Measurements from ENCODE around the gene ARMC10. TPM values are rescaled to one million over a fixed set of nuclear protein-coding genes. Genes with fewer than 3 reads are reported as not detected.
"Not testable (repeated sequence)": the region's sequence is repeated elsewhere in the genome, so short reads cannot be mapped to it uniquely, and the experiment has no call there.

Gene ARMC10
- total RNA-seq, 1 experiment from 2014 or later: 23.3 TPM

GRCh38 chr7:103076764-103077163 is 1.8 kb downstream of the ARMC10 start:
- no peak overlapping the region for H3K27ac ChIP-seq (ENCODE audit: low read length)
- H3K4me1 ChIP-seq (ENCODE audit: insufficient read depth, low read length): peaks cover 12% of the 10 kb centered on the region; the same call in 1 of the 2 replicates
- H3K9me3 ChIP-seq (ENCODE audit: low read length): no peaks in the 10 kb centered on the region
- ATAC-seq (no peak), DNase-seq (no peak)
- H3K4me3 ChIP-seq (ENCODE audit: low read length): no peak overlapping the region
- intact Hi-C loops (cut with micrococcal nuclease): no loop called here
- no peak for TF ChIP-seq CTCF (conservative IDR thresholded peaks at IDR 0.05; ENCODE audit: low read depth, low read length)
- TF ChIP-seq EZH2 (IDR thresholded peaks at IDR 0.05; ENCODE audit: low read length, unreplicated experiment): no peak
- TF ChIP-seq EZH2phosphoT487 (IDR thresholded peaks at IDR 0.05; ENCODE audit: borderline replicate concordance, low read length): no peak
- peak overlapping the region; percentile 90; the same call in 1 of the 2 replicates for H3K4me2 ChIP-seq (ENCODE audit: low read length)
- H2AFZ ChIP-seq (ENCODE audit: low read length): no peak overlapping the region
- H3K27me3 ChIP-seq (ENCODE audit: low read length): no peaks in the 10 kb centered on the region
- ChIA-PET POLR2A (ENCODE audit: unreplicated experiment) (no interaction called here), CTCF (no interaction called here)
- no peaks in the 10 kb centered on the region; the same call in 1 of the 2 replicates for H3K36me3 ChIP-seq (ENCODE audit: low read depth, low read length)
- no TSS peak for BruUV-seq (replicated peaks)
- peaks cover 55% of the 10 kb centered on the region for H3K79me2 ChIP-seq (ENCODE audit: low read length)
- H3K9me2 ChIP-seq (replicated peaks; ENCODE audit: low read length): no peaks in the 10 kb centered on the region
- H3F3A ChIP-seq (ENCODE audit: low read length, unreplicated experiment): no peaks in the 10 kb centered on the region
- H3K9ac ChIP-seq (ENCODE audit: low read length): no peak overlapping the region
- H4K20me1 ChIP-seq (ENCODE audit: low read length): no peaks in the 10 kb centered on the region

DNA sequence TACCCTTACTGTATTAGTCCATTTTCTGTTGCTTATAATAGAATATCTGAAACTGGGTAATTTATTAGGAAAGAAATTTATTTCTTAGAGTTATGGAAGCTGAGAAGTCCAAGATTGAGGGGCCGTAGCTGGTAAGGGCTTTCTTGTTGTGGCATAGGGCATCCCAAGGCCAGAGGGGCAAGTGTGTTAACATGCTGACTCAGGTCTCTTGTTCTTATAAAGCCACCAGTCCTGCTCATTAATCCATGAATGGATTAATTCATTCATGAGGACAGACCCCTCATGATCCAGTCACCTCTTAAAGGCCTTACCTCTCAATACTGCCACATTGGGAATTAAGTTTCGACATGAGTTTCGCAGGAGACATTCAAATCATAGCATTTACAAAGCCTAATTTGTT is 2.4 kb downstream of the ARMC10 start:
- H3K79me2 ChIP-seq (ENCODE audit: low read length): peaks cover 55% of the 10 kb centered on the region
- no peak overlapping the region for H3K27ac ChIP-seq (ENCODE audit: low read length)
- intact Hi-C loops (cut with micrococcal nuclease): no loop called here
- H3K27me3 ChIP-seq (ENCODE audit: low read length): no peaks in the 10 kb centered on the region
- H3K9me3 ChIP-seq (ENCODE audit: low read length): no peaks in the 10 kb centered on the region
- 0 out of 2 replicates have a peak overlapping the region, but pooled peaks have one; percentile 90 for H3K4me2 ChIP-seq (ENCODE audit: low read length)
- no peak for ATAC-seq
- no peaks in the 10 kb centered on the region for H3K9me2 ChIP-seq (replicated peaks; ENCODE audit: low read length)
- H3K4me3 ChIP-seq (ENCODE audit: low read length): no peak overlapping the region
- no peaks in the 10 kb centered on the region for H3F3A ChIP-seq (ENCODE audit: low read length, unreplicated experiment)
- CTCF ChIA-PET: no interaction called here
- POLR2A ChIA-PET (ENCODE audit: unreplicated experiment): no interaction called here
- no peaks in the 10 kb centered on the region for H4K20me1 ChIP-seq (ENCODE audit: low read length)
- H3K36me3 ChIP-seq (ENCODE audit: low read depth, low read length): no peaks in the 10 kb centered on the region; the same call in 1 of the 2 replicates
- H3K4me1 ChIP-seq (ENCODE audit: insufficient read depth, low read length): peaks cover 12% of the 10 kb centered on the region; the same call in 1 of the 2 replicates
- no TSS peak for BruUV-seq (replicated peaks)
- H3K9ac ChIP-seq (ENCODE audit: low read length): no peak overlapping the region
- TF ChIP-seq EZH2 (IDR thresholded peaks at IDR 0.05; ENCODE audit: low read length, unreplicated experiment) (no peak), CTCF (conservative IDR thresholded peaks at IDR 0.05; ENCODE audit: low read depth, low read length) (no peak), EZH2phosphoT487 (IDR thresholded peaks at IDR 0.05; ENCODE audit: borderline replicate concordance, low read length) (no peak)
- H2AFZ ChIP-seq (ENCODE audit: low read length): no peak overlapping the region
- DNase-seq: no peak

GRCh38 chr7:103078226-103078625 is 3.3 kb downstream of the ARMC10 start:
- H3K4me2 ChIP-seq (ENCODE audit: low read length); H3K9me3 ChIP-seq (ENCODE audit: low read length); H3K9me2 ChIP-seq (replicated peaks; ENCODE audit: low read length); H3K4me1 ChIP-seq (ENCODE audit: insufficient read depth, low read length); H3K27ac ChIP-seq (ENCODE audit: low read length); CTCF ChIA-PET; H3K36me3 ChIP-seq (ENCODE audit: low read depth, low read length); H2AFZ ChIP-seq (ENCODE audit: low read length); H3K4me3 ChIP-seq (ENCODE audit: low read length); intact Hi-C loops (cut with micrococcal nuclease); DNase-seq; BruUV-seq (replicated peaks); H4K20me1 ChIP-seq (ENCODE audit: low read length); POLR2A ChIA-PET (ENCODE audit: unreplicated experiment); H3F3A ChIP-seq (ENCODE audit: low read length, unreplicated experiment); H3K9ac ChIP-seq (ENCODE audit: low read length); ATAC-seq; H3K27me3 ChIP-seq (ENCODE audit: low read length): not testable (repeated sequence)
- peaks cover 61% of the 10 kb centered on the region for H3K79me2 ChIP-seq (ENCODE audit: low read length)
